IPS-18a (cell line): ENCODE results near the gene AQP3.
"Not testable (repeated sequence)": the region's sequence is repeated elsewhere in the genome, so short reads cannot be mapped to it uniquely, and the experiment has no call there.

Experiments used
- H3K27ac ChIP-seq: one replicate; pipeline ENCODE4 v1.5.1; 2013; ENCODE audit warnings: low read length
- H3K27me3 ChIP-seq: one replicate; pipeline ENCODE4 v1.6.1; 2013; ENCODE audit warnings: mild to moderate bottlenecking, low read length; ENCODE audit not compliant: control insufficient read depth, insufficient read depth
- H3K36me3 ChIP-seq: one replicate; pipeline ENCODE4 v1.6.1; 2013; ENCODE audit warnings: low read depth, low read length; ENCODE audit not compliant: control insufficient read depth
- H3K4me1 ChIP-seq: one replicate; pipeline ENCODE4 v1.6.1; 2013; ENCODE audit warnings: low read depth, low read length; ENCODE audit not compliant: control insufficient read depth
- H3K4me3 ChIP-seq: one replicate; pipeline ENCODE4 v1.5.1; 2013; ENCODE audit warnings: low read length
- H3K9ac ChIP-seq: one replicate; pipeline ENCODE4 v1.6.1; 2013; ENCODE audit warnings: mild to moderate bottlenecking, low read length, moderate library complexity
- H3K9me3 ChIP-seq: one replicate; pipeline ENCODE4 v1.6.1; 2013; ENCODE audit warnings: low read depth, low read length; ENCODE audit not compliant: control insufficient read depth

The AQP3 gene

GRCh38 chr9:33446946-33447798, at the start of gene AQP3:
AQP3 (minus strand) TSS chr9:33447593; CDS start chr9:33447530, 63 bp downstream.
- H3K4me3 ChIP-seq, result peak within 1 kb of the TSS; percentile 40
- no peak within 1 kb of the TSS for H3K9ac ChIP-seq
- peaks cover 25% of the 10 kb centered on the region for H3K27me3 ChIP-seq
- peaks cover 17% of the 10 kb centered on the region for H3K4me1 ChIP-seq
- H3K36me3 ChIP-seq, result no peaks in the 10 kb centered on the region
- H3K27ac ChIP-seq, result no peak within 1 kb of the TSS
- no peaks in the 10 kb centered on the region for H3K9me3 ChIP-seq

DNA sequence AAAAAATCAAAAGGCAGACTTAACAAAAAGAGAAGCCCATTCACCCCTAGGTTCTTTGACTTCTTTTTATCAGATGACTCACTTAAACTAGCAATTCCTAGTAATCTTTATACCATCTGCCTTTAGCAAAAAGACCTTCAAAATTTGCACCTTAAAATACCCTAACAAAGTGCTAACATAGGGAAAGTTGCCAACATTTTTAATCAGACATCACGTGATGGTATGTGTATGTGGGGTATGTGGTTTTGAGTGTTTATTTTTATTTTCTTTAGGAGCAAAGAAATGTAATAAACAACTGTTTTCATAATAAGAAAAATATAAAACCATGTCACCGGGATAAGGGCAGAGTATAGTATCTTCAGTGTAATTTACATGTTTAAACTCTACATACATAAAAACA, 46.4 kb upstream of the AQP3 start:
- H3K36me3 ChIP-seq, H3K4me1 ChIP-seq, H3K27ac ChIP-seq, H3K4me3 ChIP-seq, H3K9me3 ChIP-seq, H3K9ac ChIP-seq, H3K27me3 ChIP-seq: not testable (repeated sequence)

DNA sequence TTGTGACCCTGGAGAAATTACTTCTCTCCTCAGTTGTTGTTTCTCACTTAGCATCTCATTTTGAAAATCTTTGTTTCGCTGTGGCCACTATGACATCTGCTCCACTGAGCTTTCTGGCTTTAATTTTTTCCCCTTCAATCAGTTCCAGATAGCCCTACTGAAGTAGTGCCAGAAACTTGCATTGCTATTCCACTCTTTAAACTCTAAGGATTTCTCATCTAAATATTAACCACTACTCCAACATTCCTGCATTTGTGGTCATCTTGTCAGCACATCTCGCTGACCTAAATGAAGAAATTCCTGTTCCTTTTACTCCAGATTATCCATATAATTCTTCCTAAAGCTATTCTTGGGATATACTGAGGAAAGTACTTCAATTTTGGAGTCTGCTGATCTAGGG, 41.7 kb upstream of the AQP3 start:
- no peaks in the 10 kb centered on the region for H3K36me3 ChIP-seq
- H3K4me3 ChIP-seq, result no peak overlapping the region
- H3K4me1 ChIP-seq, result no peaks in the 10 kb centered on the region
- no peak overlapping the region for H3K27ac ChIP-seq
- H3K9me3 ChIP-seq, result no peaks in the 10 kb centered on the region
- H3K27me3 ChIP-seq, result no peaks in the 10 kb centered on the region
- H3K9ac ChIP-seq, result no peak overlapping the region

GRCh38 chr9:33485312-33485711, 37.9 kb upstream of the AQP3 start:
- not testable (repeated sequence) for H3K27me3 ChIP-seq, H3K27ac ChIP-seq, H3K9ac ChIP-seq, H3K4me3 ChIP-seq, H3K9me3 ChIP-seq, H3K36me3 ChIP-seq, H3K4me1 ChIP-seq

- H3K36me3 ChIP-seq, result no peaks in the 10 kb centered on the region
- H3K27me3 ChIP-seq, result no peaks in the 10 kb centered on the region
- H3K9me3 ChIP-seq, result no peaks in the 10 kb centered on the region
- H3K9ac ChIP-seq, result no peak overlapping the region
- no peak overlapping the region for H3K4me3 ChIP-seq
- H3K4me1 ChIP-seq, result no peaks in the 10 kb centered on the region
- no peak overlapping the region for H3K27ac ChIP-seq
Observed at GRCh38 chr9:33480976-33481375, 33.6 kb upstream of the AQP3 start.

- H3K9ac ChIP-seq, result no peak overlapping the region
- H3K4me3 ChIP-seq, result no peak overlapping the region
- H3K36me3 ChIP-seq, result no peaks in the 10 kb centered on the region
- H3K27ac ChIP-seq, result no peak overlapping the region
- H3K27me3 ChIP-seq, result no peaks in the 10 kb centered on the region
- no peaks in the 10 kb centered on the region for H3K9me3 ChIP-seq
- no peaks in the 10 kb centered on the region for H3K4me1 ChIP-seq
Observed at GRCh38 chr9:33480106-33480505, 32.7 kb upstream of the AQP3 start.

DNA sequence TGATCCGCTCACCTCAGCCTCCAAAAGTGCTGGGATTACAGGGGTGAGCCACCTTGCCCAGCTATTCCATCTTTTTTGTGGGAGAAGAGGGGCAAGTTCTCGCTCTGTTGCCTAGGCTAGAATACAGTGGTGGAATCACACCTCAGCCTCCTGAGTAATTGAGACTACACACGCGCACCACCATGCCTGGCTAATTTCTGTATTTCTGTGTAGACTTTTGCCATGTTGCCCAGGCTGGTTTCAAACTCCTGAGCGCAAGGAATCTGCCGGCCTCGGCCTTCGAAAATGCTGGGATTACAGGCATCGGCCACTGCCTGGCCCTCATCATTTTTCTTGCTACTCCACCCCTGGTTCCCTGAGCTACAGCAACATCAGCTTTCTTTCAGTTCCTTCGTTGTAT, 29.1 kb upstream of the AQP3 start:
- peaks cover 7% of the 10 kb centered on the region for H3K4me1 ChIP-seq
- no peaks in the 10 kb centered on the region for H3K27me3 ChIP-seq
- H3K27ac ChIP-seq, result no peak overlapping the region
- H3K4me3 ChIP-seq, result no peak overlapping the region
- no peaks in the 10 kb centered on the region for H3K9me3 ChIP-seq
- H3K9ac ChIP-seq, result no peak overlapping the region
- peaks cover 4% of the 10 kb centered on the region for H3K36me3 ChIP-seq

- H3K27ac ChIP-seq, result no peak overlapping the region
- no peaks in the 10 kb centered on the region for H3K9me3 ChIP-seq
- H3K4me1 ChIP-seq, result peaks cover 7% of the 10 kb centered on the region
- H3K27me3 ChIP-seq, result no peaks in the 10 kb centered on the region
- no peak overlapping the region for H3K4me3 ChIP-seq
- peaks cover 14% of the 10 kb centered on the region for H3K36me3 ChIP-seq
- H3K9ac ChIP-seq, result no peak overlapping the region
Observed at GRCh38 chr9:33475357-33475756, 28.0 kb upstream of the AQP3 start.

- Histone ChIP-seq H3K9me3 (no peaks in the 10 kb centered on the region), H3K27me3 (no peaks in the 10 kb centered on the region), H3K36me3 (peaks cover 28% of the 10 kb centered on the region), H3K27ac (no peak within 1 kb of the TSS), H3K9ac (peak within 1 kb of the TSS; percentile 66), H3K4me3 (peak within 1 kb of the TSS; percentile 91), H3K4me1 (peaks cover 7% of the 10 kb centered on the region)
Observed at GRCh38 chr9:33473643-33474352, 26.4 kb upstream of the AQP3 start, which contains the start of gene NOL6. NOL6 (minus strand) TSS chr9:33473924; CDS start chr9:33473842, 82 bp downstream.

GRCh38 chr9:33472881-33473615, 25.7 kb upstream of the AQP3 start:
- Histone ChIP-seq H3K4me3 (peak overlapping the region; percentile 91), H3K4me1 (peaks cover 7% of the 10 kb centered on the region), H3K27me3 (no peaks in the 10 kb centered on the region), H3K9ac (peak overlapping the region; percentile 66), H3K36me3 (peaks cover 35% of the 10 kb centered on the region), H3K27ac (no peak overlapping the region), H3K9me3 (no peaks in the 10 kb centered on the region)

- H3K4me1 ChIP-seq, result peaks cover 7% of the 10 kb centered on the region
- H3K9me3 ChIP-seq, result no peaks in the 10 kb centered on the region
- H3K4me3 ChIP-seq, result peak overlapping the region; percentile 91
- no peak overlapping the region for H3K9ac ChIP-seq
- peaks cover 41% of the 10 kb centered on the region for H3K36me3 ChIP-seq
- H3K27ac ChIP-seq, result no peak overlapping the region
- H3K27me3 ChIP-seq, result no peaks in the 10 kb centered on the region
Observed at GRCh38 chr9:33472171-33472880, 24.9 kb upstream of the AQP3 start.
